Spinal cord (tissue), 10 donors: ENCODE results near the gene NKD2. TPM values are rescaled to one million over a fixed set of nuclear protein-coding genes. Genes with fewer than 3 reads are reported as not detected.

ENCODE experiments used
- DNase-seq, 6 donors: peaks; one replicate each; pipeline versions ENCODE4 v3.0.0 to v3.0.0-alpha.2; 2013 to 2015; ENCODE audit warnings: low spot score in 6 of 6, low read depth in 4 of 6
- H3K27ac ChIP-seq: one replicate; pipeline ENCODE4 v1.5.1; 2013; ENCODE audit warnings: low read depth, low read length, control low read depth
- H3K27me3 ChIP-seq: one replicate; pipeline ENCODE4 v1.6.1; 2013; ENCODE audit warnings: low read length; ENCODE audit not compliant: control insufficient read depth, insufficient read depth
- H3K36me3 ChIP-seq: one replicate; pipeline ENCODE4 v1.6.1; 2013; ENCODE audit warnings: low read length; ENCODE audit not compliant: control insufficient read depth, insufficient read depth
- H3K4me1 ChIP-seq: one replicate; pipeline ENCODE4 v1.6.1; 2013; ENCODE audit warnings: low read length; ENCODE audit not compliant: control insufficient read depth, insufficient read depth
- H3K4me3 ChIP-seq: one replicate; pipeline ENCODE4 v1.5.1; 2013; ENCODE audit warnings: low read depth, low read length, control low read depth
- H3K9me3 ChIP-seq: one replicate; pipeline ENCODE4 v1.6.1; 2013; ENCODE audit warnings: low read length; ENCODE audit not compliant: control insufficient read depth, insufficient read depth
- WGBS: methylation state at CpG from one replicate; pipeline ENCODE4 v1.1.5; 2013; ENCODE audit warnings: missing lambda C conversion rate; ENCODE audit not compliant: insufficient coverage; 5-methylcytosine and 5-hydroxymethylcytosine counted together
- polyA plus RNA-seq, 2 donors: library from polyadenylated mRNA; unstranded; fragments of 120-200 nt; gene quantifications; one replicate each; pipeline ENCODE4 v1.2.1, GENCODE V29; 2013; ENCODE audit not compliant: insufficient read length in 2 of 2
- total RNA-seq, 2 donors: library from RNA; depleted of rRNA in 1 of 2; stranded (reverse); fragments of 120-200 nt in 1 of 2; fragments of >200 nt in 1 of 2; gene quantifications; one replicate each; pipeline versions ENCODE4 v1.2.3 to v1.2.4, GENCODE V29; 2013 to 2014
- donor health status: healthy.

NKD2 gene
- total and polyA plus RNA-seq, 4 donors: 5.1 to 25.2 (median 15.4) TPM

- H3K4me3 ChIP-seq: no peak overlapping the region
- DNase-seq: no peak
- WGBS: 92% methylated on average over 38 of the region's 43 CpGs
Observed at GRCh38 chr5:1037671-1038416, 29.2 kb downstream of the NKD2 start.

GRCh38 chr5:1038417-1039209 is 30.0 kb downstream of the NKD2 start:
- Histone ChIP-seq H3K9me3 (no peaks in the 10 kb centered on the region), H3K4me3 (no peak overlapping the region), H3K27me3 (no peaks in the 10 kb centered on the region), H3K36me3 (peaks cover 47% of the 10 kb centered on the region), H3K4me1 (peaks cover 3% of the 10 kb centered on the region), H3K27ac (no peak overlapping the region)
- DNase-seq: no peak
- 81% methylated on average over 27 of the region's 28 CpGs for WGBS

More at GRCh38 chr5:1037671-1038416, 29.2 kb downstream of the NKD2 start:
- H3K9me3 ChIP-seq: no peaks in the 10 kb centered on the region
- no peak overlapping the region for H3K27ac ChIP-seq
- H3K27me3 ChIP-seq: no peaks in the 10 kb centered on the region
- H3K36me3 ChIP-seq: peaks cover 54% of the 10 kb centered on the region
- H3K4me1 ChIP-seq: peaks cover 9% of the 10 kb centered on the region

- Histone ChIP-seq H3K4me1 (no peaks in the 10 kb centered on the region), H3K36me3 (peaks cover 42% of the 10 kb centered on the region), H3K27me3 (no peaks in the 10 kb centered on the region), H3K4me3 (no peak overlapping the region), H3K27ac (no peak overlapping the region), H3K9me3 (no peaks in the 10 kb centered on the region)
- WGBS: 93% methylated on average over 16 of the region's 16 CpGs
- no peak for DNase-seq
Observed at GRCh38 chr5:1039210-1039548, 30.6 kb downstream of the NKD2 start.

GRCh38 chr5:1039706-1040260 is 31.2 kb downstream of the NKD2 start:
- H3K4me3 ChIP-seq: no peak overlapping the region
- no peaks in the 10 kb centered on the region for H3K4me1 ChIP-seq
- no peak for DNase-seq
- H3K36me3 ChIP-seq: peaks cover 36% of the 10 kb centered on the region
- 99% methylated on average over 10 of the region's 18 CpGs for WGBS
- H3K27ac ChIP-seq: no peak overlapping the region
- no peaks in the 10 kb centered on the region for H3K27me3 ChIP-seq
- no peaks in the 10 kb centered on the region for H3K9me3 ChIP-seq

- Histone ChIP-seq H3K36me3 (peaks cover 30% of the 10 kb centered on the region), H3K9me3 (no peaks in the 10 kb centered on the region), H3K27ac (no peak overlapping the region), H3K27me3 (no peaks in the 10 kb centered on the region), H3K4me1 (no peaks in the 10 kb centered on the region), H3K4me3 (no peak overlapping the region)
- 88% methylated on average over 10 of the region's 10 CpGs for whole genome bisulfite sequencing
- no peak for DNase-seq
Observed at GRCh38 chr5:1040571-1040970, 32.0 kb downstream of the NKD2 start.

- no peaks in the 10 kb centered on the region for H3K4me1 ChIP-seq
- 87% methylated on average over 15 of the region's 15 CpGs for WGBS
- peaks cover 24% of the 10 kb centered on the region for H3K36me3 ChIP-seq
- no peak for DNase-seq
- H3K27ac ChIP-seq: no peak overlapping the region
- no peaks in the 10 kb centered on the region for H3K27me3 ChIP-seq
- no peak overlapping the region for H3K4me3 ChIP-seq
- no peaks in the 10 kb centered on the region for H3K9me3 ChIP-seq
Observed at GRCh38 chr5:1041225-1042143, 32.9 kb downstream of the NKD2 start.

- H3K27me3 ChIP-seq: no peaks in the 10 kb centered on the region
- H3K27ac ChIP-seq: no peak overlapping the region
- no peak overlapping the region for H3K4me3 ChIP-seq
- peaks cover 15% of the 10 kb centered on the region for H3K36me3 ChIP-seq
- no peaks in the 10 kb centered on the region for H3K9me3 ChIP-seq
- DNase-seq: no peak
- 96% methylated on average over 7 of the region's 7 CpGs for WGBS
- no peaks in the 10 kb centered on the region for H3K4me1 ChIP-seq
Observed at GRCh38 chr5:1042626-1043025, 34.0 kb downstream of the NKD2 start.

- H3K9me3 ChIP-seq: no peaks in the 10 kb centered on the region
- no peak overlapping the region for H3K4me3 ChIP-seq
- H3K27ac ChIP-seq: no peak overlapping the region
- no peaks in the 10 kb centered on the region for H3K4me1 ChIP-seq
- H3K36me3 ChIP-seq: peaks cover 8% of the 10 kb centered on the region
- no peak for DNase-seq
- H3K27me3 ChIP-seq: no peaks in the 10 kb centered on the region
- WGBS: 98% methylated on average over 7 of the region's 7 CpGs
Observed at GRCh38 chr5:1043327-1043726, 34.7 kb downstream of the NKD2 start.

- 92% methylated on average over 5 of the region's 5 CpGs for WGBS
- H3K27ac ChIP-seq: no peak overlapping the region
- no peaks in the 10 kb centered on the region for H3K4me1 ChIP-seq
- DNase-seq: no peak
- H3K36me3 ChIP-seq: peaks cover 5% of the 10 kb centered on the region
- H3K4me3 ChIP-seq: no peak overlapping the region
- H3K9me3 ChIP-seq: no peaks in the 10 kb centered on the region
- no peaks in the 10 kb centered on the region for H3K27me3 ChIP-seq
Observed at GRCh38 chr5:1044117-1044516, 35.5 kb downstream of the NKD2 start.
